SK-N-SH (cell line): Measurements from ENCODE around the gene CHEK2. TPM values are rescaled to one million over a fixed set of nuclear protein-coding genes. Genes with fewer than 3 reads are reported as not detected.

ENCODE experiments used
- CTCF ChIA-PET: fragments of 300-600, 350-600 bp; formaldehyde crosslinking; extraction: SDS; loops from one replicate; lab custom pipeline; 2021; lab: Yijun Ruan, JAX
- POLR2A ChIA-PET: fragments of 350-600 bp; sonication (Branson Sonifier 250); formaldehyde crosslinking; extraction: SDS; loops from one replicate; lab custom pipeline; 2020; ENCODE audit warnings: antibody characterized with exemption, inconsistent platforms; lab: Yijun Ruan, JAX
- DNase-seq: peaks from one replicate; pipeline ENCODE4 v3.0.0; 2012
- H2AFZ ChIP-seq: fragments of 200-600 bp; sonication (generic); 2 replicates; pipeline ENCODE4 v1.8.1; 2016; ENCODE audit warnings: antibody characterized with exemption, mild to moderate bottlenecking, low read depth
- H3F3A ChIP-seq: fragments of 200-600 bp; sonication (generic); replicated peaks from 2 replicates; pipeline ENCODE3; 2016; ENCODE audit warnings: antibody characterized with exemption, mild to moderate bottlenecking; ENCODE audit not compliant: insufficient read depth
- H3K27ac ChIP-seq, 2 experiments: fragments of 200-500 bp in 1 of 2; fragments of 200-600 bp in 1 of 2; sonication (Bioruptor generic) in 1 of 2; sonication (generic), shearing (Covaris generic) in 1 of 2; 2 replicates each; pipeline versions ENCODE4 v1.5.1 to v1.6.1; 2014 to 2016; ENCODE audit warnings: low read depth in 2 of 2, inconsistent platforms in 1 of 2, low read length in 1 of 2, mild to moderate bottlenecking in 1 of 2, mixed read lengths in 1 of 2
- H3K27me3 ChIP-seq: fragments of 200-600 bp; sonication (generic), shearing (Covaris generic); 2 replicates; pipeline ENCODE4 v1.6.1; 2016; ENCODE audit warnings: mixed run types; ENCODE audit not compliant: insufficient read depth
- H3K36me3 ChIP-seq, 2 experiments: fragments of 200-500 bp in 1 of 2; fragments of 200-600 bp in 1 of 2; sonication (Bioruptor generic) in 1 of 2; sonication (generic) in 1 of 2; replicated peaks in 1 of 2; 2 replicates each; pipeline versions ENCODE3 to v1.5.1; 2014 to 2016; ENCODE audit warnings: low read length in 1 of 2, mild to moderate bottlenecking in 1 of 2; ENCODE audit not compliant: insufficient read depth in 2 of 2, control insufficient read depth in 1 of 2
- H3K4me1 ChIP-seq, 2 experiments: fragments of 200-500 bp in 1 of 2; fragments of 200-600 bp in 1 of 2; sonication (Bioruptor generic) in 1 of 2; sonication (generic), shearing (Covaris generic) in 1 of 2; 2 replicates each; pipeline versions ENCODE4 v1.5.1 to v1.6.1; 2014 to 2016; ENCODE audit warnings: low read depth in 1 of 2, low read length in 1 of 2, mixed run types in 1 of 2; ENCODE audit not compliant: insufficient read depth in 2 of 2, control insufficient read depth in 1 of 2
- H3K4me2 ChIP-seq: fragments of 200-600 bp; sonication (generic), shearing (Covaris generic); 2 replicates; pipeline ENCODE4 v1.6.1; 2017; ENCODE audit warnings: mixed run types
- H3K4me3 ChIP-seq, 2 experiments: fragments of 200-500 bp in 1 of 2; fragments of 200-600 bp in 1 of 2; sonication (Bioruptor generic) in 1 of 2; sonication (generic), shearing (Covaris generic) in 1 of 2; 2 replicates each; pipeline versions ENCODE4 v1.5.1 to v1.8.1; 2014 to 2016; ENCODE audit warnings: low read depth in 2 of 2, inconsistent platforms in 1 of 2, low read length in 1 of 2, mild to moderate bottlenecking in 1 of 2, mixed read lengths in 1 of 2, moderate library complexity in 1 of 2
- H3K79me2 ChIP-seq: fragments of 200-600 bp; sonication (generic); 2 replicates; pipeline ENCODE4 v1.8.1; 2017; ENCODE audit warnings: mild to moderate bottlenecking; ENCODE audit not compliant: insufficient read depth
- H3K9ac ChIP-seq: fragments of 200-600 bp; sonication (generic); 2 replicates; pipeline ENCODE4 v1.6.1; 2017; ENCODE audit warnings: mixed run types
- H3K9me2 ChIP-seq: fragments of 200-600 bp; sonication (generic); 2 replicates; pipeline ENCODE4 v1.6.1; 2017; ENCODE audit warnings: mixed run types
- H3K9me3 ChIP-seq: fragments of 200-600 bp; sonication (generic); 2 replicates; pipeline ENCODE4 v1.6.1; 2017; ENCODE audit warnings: mixed run types, mild to moderate bottlenecking, moderate library complexity
- H4K20me1 ChIP-seq: fragments of 200-600 bp; sonication (generic); 2 replicates; pipeline ENCODE4 v1.6.1; 2017; ENCODE audit warnings: mild to moderate bottlenecking, mixed run types; ENCODE audit not compliant: insufficient read depth
- ELF1 ChIP-seq: IDR thresholded peaks from 2 replicates; pipeline ENCODE4 v1.4.0; 2012
- FOSL2 ChIP-seq: IDR thresholded peaks from 2 replicates; pipeline ENCODE4 v1.4.0; 2012; ENCODE audit warnings: low read depth, mild to moderate bottlenecking, moderate library complexity, borderline replicate concordance
- FOXJ3 ChIP-seq: sonication (generic); formaldehyde crosslinking; IDR thresholded peaks from 2 replicates; pipeline ENCODE4 v1.5.1; 2020; ENCODE audit warnings: mild to moderate bottlenecking, missing genetic modification reagents
- GABPA ChIP-seq: IDR thresholded peaks from 2 replicates; pipeline ENCODE4 v1.4.0; 2012; ENCODE audit warnings: low read depth, mild to moderate bottlenecking
- GATA2 ChIP-seq: sonication (generic); formaldehyde crosslinking; IDR thresholded peaks from 2 replicates; pipeline ENCODE4 v1.5.0; 2020; ENCODE audit warnings: mild to moderate bottlenecking, missing genetic modification reagents
- JUND ChIP-seq: IDR thresholded peaks from 2 replicates; pipeline ENCODE4 v1.4.0; 2012
- MEF2A ChIP-seq: IDR thresholded peaks from 2 replicates; pipeline ENCODE4 v1.4.0; 2012; ENCODE audit warnings: low read depth, borderline replicate concordance
- POLR2AphosphoS5 ChIP-seq: IDR thresholded peaks from 2 replicates; pipeline ENCODE4 v1.6.1; 2012; ENCODE audit warnings: low read depth, low read length
- RCOR1 ChIP-seq: fragments of 150-350 bp; IDR thresholded peaks from 2 replicates; pipeline ENCODE4 v1.6.1; 2017; ENCODE audit warnings: antibody characterized with exemption, low read length
- RXRA ChIP-seq: IDR thresholded peaks from 2 replicates; pipeline ENCODE4 v1.4.0; 2012; ENCODE audit warnings: low read depth, mild to moderate bottlenecking, borderline replicate concordance
- SIN3A ChIP-seq: IDR thresholded peaks from 2 replicates; pipeline ENCODE4 v1.6.1; 2012; ENCODE audit warnings: low read depth, mild to moderate bottlenecking, low read length, moderate library complexity, borderline replicate concordance
- SMC3 ChIP-seq: IDR thresholded peaks from 2 replicates; pipeline ENCODE4 v1.6.1; 2012; ENCODE audit warnings: low read depth, low read length, improper control_type of control experiment
- TCF12 ChIP-seq: IDR thresholded peaks from 2 replicates; pipeline ENCODE4 v1.4.0; 2012
- TEAD4 ChIP-seq: IDR thresholded peaks from 2 replicates; pipeline ENCODE4 v1.4.0; 2012; ENCODE audit warnings: mild to moderate bottlenecking, borderline replicate concordance; ENCODE audit not compliant: insufficient read depth
- polyA plus RNA-seq, 3 experiments: library from polyadenylated mRNA; depleted of rRNA; stranded (reverse); fragments of >200 nt; gene quantifications; 2 replicates each; pipeline ENCODE4 v1.2.3, GENCODE V29; 2012
- TF ChIP-seq, protein P1 (sequence below): fragments of 150-350 bp; IDR thresholded peaks from 2 replicates; pipeline ENCODE4 v1.6.1; 2016; ENCODE audit warnings: mild to moderate bottlenecking, low read depth, low read length
- TF ChIP-seq, protein P2 (sequence below): IDR thresholded peaks from 2 replicates; pipeline ENCODE4 v1.4.0; 2012; ENCODE audit warnings: low read depth, borderline replicate concordance
- TF ChIP-seq, protein P3 (sequence below): IDR thresholded peaks from 2 replicates; pipeline ENCODE4 v1.4.0; 2012; ENCODE audit warnings: low read depth
- TF ChIP-seq, protein P4 (sequence below): IDR thresholded peaks from 2 replicates; pipeline ENCODE4 v1.6.1; 2012; ENCODE audit warnings: mild to moderate bottlenecking, low read depth, low read length, moderate library complexity
- TF ChIP-seq, protein P5 (sequence below): IDR thresholded peaks from 2 replicates; pipeline ENCODE4 v1.4.0; 2012; ENCODE audit warnings: low read depth, borderline replicate concordance
- TF ChIP-seq, protein P6 (sequence below): fragments of 200-600 bp; sonication (generic); IDR thresholded peaks from 2 replicates; pipeline ENCODE4 v1.6.1; 2017; ENCODE audit warnings: antibody characterized with exemption, mild to moderate bottlenecking, moderate library complexity

CHEK2 gene
- polyA plus RNA-seq, 1 of the 3 experiments (the other 2 are of a cell fraction): 12.0 TPM

DNA sequence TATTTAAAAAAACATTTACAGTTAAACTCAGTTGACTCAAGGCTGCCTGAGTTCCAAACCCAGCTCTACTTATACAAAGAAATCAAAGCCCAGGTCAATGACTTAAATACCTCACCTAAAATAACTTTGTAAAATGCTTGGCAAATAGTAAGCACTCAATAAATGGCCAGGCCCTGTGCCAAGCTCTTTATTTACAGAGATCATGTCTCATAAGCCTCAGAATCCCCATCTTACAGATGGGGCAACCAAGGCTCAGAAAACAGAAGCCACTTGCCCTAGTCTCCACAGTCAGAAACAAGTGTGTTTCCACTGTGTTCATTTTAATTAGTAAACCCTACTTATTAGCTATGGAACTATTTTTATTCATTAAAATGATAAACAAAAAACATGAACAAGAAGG, 31.5 kb downstream of the CHEK2 start:
- ChIA-PET POLR2A (interaction anchor here (0.5 kb wide), 2 partner anchors 102 to 1215 kb away, joined by 3 read pairs; no protein-coding TSS in a partner anchor), CTCF (interaction anchor here (0.8 to 2.3 kb wide), 3 partner anchors 13 to 110 kb away, joined by 3 to 12 read pairs (median 4); no protein-coding TSS in a partner anchor)
- TF ChIP-seq, protein P1, sequence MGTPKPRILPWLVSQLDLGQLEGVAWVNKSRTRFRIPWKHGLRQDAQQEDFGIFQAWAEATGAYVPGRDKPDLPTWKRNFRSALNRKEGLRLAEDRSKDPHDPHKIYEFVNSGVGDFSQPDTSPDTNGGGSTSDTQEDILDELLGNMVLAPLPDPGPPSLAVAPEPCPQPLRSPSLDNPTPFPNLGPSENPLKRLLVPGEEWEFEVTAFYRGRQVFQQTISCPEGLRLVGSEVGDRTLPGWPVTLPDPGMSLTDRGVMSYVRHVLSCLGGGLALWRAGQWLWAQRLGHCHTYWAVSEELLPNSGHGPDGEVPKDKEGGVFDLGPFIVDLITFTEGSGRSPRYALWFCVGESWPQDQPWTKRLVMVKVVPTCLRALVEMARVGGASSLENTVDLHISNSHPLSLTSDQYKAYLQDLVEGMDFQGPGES: no peak
- TF ChIP-seq, protein P2, sequence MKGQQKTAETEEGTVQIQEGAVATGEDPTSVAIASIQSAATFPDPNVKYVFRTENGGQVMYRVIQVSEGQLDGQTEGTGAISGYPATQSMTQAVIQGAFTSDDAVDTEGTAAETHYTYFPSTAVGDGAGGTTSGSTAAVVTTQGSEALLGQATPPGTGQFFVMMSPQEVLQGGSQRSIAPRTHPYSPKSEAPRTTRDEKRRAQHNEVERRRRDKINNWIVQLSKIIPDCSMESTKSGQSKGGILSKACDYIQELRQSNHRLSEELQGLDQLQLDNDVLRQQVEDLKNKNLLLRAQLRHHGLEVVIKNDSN: no peak
- TF ChIP-seq SIN3A (no peak), TEAD4 (no peak), GATA2 (no peak), POLR2AphosphoS5 (no peak), GABPA (no peak), JUND (no peak), FOXJ3 (no peak), FOSL2 (no peak), RXRA (no peak), RCOR1 (no peak), MEF2A (no peak), ELF1 (no peak), SMC3 (no peak), TCF12 (no peak)
- TF ChIP-seq, protein P3, sequence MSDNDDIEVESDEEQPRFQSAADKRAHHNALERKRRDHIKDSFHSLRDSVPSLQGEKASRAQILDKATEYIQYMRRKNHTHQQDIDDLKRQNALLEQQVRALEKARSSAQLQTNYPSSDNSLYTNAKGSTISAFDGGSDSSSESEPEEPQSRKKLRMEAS: no peak
- TF ChIP-seq, protein P4, sequence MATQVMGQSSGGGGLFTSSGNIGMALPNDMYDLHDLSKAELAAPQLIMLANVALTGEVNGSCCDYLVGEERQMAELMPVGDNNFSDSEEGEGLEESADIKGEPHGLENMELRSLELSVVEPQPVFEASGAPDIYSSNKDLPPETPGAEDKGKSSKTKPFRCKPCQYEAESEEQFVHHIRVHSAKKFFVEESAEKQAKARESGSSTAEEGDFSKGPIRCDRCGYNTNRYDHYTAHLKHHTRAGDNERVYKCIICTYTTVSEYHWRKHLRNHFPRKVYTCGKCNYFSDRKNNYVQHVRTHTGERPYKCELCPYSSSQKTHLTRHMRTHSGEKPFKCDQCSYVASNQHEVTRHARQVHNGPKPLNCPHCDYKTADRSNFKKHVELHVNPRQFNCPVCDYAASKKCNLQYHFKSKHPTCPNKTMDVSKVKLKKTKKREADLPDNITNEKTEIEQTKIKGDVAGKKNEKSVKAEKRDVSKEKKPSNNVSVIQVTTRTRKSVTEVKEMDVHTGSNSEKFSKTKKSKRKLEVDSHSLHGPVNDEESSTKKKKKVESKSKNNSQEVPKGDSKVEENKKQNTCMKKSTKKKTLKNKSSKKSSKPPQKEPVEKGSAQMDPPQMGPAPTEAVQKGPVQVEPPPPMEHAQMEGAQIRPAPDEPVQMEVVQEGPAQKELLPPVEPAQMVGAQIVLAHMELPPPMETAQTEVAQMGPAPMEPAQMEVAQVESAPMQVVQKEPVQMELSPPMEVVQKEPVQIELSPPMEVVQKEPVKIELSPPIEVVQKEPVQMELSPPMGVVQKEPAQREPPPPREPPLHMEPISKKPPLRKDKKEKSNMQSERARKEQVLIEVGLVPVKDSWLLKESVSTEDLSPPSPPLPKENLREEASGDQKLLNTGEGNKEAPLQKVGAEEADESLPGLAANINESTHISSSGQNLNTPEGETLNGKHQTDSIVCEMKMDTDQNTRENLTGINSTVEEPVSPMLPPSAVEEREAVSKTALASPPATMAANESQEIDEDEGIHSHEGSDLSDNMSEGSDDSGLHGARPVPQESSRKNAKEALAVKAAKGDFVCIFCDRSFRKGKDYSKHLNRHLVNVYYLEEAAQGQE: no peak
- TF ChIP-seq, protein P5, sequence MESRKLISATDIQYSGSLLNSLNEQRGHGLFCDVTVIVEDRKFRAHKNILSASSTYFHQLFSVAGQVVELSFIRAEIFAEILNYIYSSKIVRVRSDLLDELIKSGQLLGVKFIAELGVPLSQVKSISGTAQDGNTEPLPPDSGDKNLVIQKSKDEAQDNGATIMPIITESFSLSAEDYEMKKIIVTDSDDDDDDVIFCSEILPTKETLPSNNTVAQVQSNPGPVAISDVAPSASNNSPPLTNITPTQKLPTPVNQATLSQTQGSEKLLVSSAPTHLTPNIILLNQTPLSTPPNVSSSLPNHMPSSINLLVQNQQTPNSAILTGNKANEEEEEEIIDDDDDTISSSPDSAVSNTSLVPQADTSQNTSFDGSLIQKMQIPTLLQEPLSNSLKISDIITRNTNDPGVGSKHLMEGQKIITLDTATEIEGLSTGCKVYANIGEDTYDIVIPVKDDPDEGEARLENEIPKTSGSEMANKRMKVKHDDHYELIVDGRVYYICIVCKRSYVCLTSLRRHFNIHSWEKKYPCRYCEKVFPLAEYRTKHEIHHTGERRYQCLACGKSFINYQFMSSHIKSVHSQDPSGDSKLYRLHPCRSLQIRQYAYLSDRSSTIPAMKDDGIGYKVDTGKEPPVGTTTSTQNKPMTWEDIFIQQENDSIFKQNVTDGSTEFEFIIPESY: no peak
- TF ChIP-seq, protein P6, sequence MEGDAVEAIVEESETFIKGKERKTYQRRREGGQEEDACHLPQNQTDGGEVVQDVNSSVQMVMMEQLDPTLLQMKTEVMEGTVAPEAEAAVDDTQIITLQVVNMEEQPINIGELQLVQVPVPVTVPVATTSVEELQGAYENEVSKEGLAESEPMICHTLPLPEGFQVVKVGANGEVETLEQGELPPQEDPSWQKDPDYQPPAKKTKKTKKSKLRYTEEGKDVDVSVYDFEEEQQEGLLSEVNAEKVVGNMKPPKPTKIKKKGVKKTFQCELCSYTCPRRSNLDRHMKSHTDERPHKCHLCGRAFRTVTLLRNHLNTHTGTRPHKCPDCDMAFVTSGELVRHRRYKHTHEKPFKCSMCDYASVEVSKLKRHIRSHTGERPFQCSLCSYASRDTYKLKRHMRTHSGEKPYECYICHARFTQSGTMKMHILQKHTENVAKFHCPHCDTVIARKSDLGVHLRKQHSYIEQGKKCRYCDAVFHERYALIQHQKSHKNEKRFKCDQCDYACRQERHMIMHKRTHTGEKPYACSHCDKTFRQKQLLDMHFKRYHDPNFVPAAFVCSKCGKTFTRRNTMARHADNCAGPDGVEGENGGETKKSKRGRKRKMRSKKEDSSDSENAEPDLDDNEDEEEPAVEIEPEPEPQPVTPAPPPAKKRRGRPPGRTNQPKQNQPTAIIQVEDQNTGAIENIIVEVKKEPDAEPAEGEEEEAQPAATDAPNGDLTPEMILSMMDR: no peak
- Histone ChIP-seq H3K4me3 (0 out of 4 replicates have a peak overlapping the region, but pooled peaks of 1 of the 2 experiments have one; percentile 7), H3F3A (peaks cover 42% of the 10 kb centered on the region), H2AFZ (peak overlapping the region; percentile 6; the same call in 1 of the 2 replicates), H3K9me2 (no peaks in the 10 kb centered on the region), H3K36me3 (peaks cover 0 to 3% of the 10 kb centered on the region in 2 experiments), H3K79me2 (no peaks in the 10 kb centered on the region), H3K4me2 (peak overlapping the region; percentile 55), H4K20me1 (no peaks in the 10 kb centered on the region), H3K27ac (peak overlapping the region; percentile 87 to 92), H3K9me3 (no peaks in the 10 kb centered on the region), H3K4me1 (peaks cover 17 to 35% of the 10 kb centered on the region in 2 experiments; a peak in 3 of 4 replicates), H3K27me3 (no peaks in the 10 kb centered on the region), H3K9ac (peak overlapping the region; percentile 7; the same call in 1 of the 2 replicates)
- DNase-seq: no peak
